Measurements from ENCODE around the gene ARL6.

DNA sequence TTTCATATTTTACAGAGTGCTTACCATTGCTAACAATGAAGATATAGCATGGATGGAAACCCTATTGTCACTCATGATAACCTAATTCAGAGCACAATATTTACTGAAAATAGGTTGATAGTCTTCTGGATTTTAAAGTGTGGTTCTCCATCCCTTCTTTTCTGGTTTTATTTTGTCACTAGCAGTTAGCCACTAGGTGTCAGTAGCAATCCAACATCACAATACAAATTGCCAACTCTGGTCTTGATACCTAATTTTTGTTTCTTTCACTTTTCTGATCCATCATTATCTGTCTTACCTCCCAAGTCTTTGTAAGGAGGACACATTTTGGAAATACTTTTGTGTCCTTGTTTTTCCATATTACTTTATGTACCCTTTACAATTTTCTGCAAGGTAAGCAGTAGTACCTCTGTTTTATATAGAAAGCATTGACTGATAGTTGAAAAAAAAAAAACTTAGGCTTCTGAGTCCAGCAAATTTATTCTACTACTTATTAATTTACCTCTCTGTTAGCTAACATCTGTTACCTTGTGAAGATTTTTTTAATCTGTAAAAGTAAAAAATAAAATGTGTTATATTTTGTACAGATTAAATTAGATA lies 29.0 kb downstream of the ARL6 start:
- TF ChIP-seq, protein P1, sequence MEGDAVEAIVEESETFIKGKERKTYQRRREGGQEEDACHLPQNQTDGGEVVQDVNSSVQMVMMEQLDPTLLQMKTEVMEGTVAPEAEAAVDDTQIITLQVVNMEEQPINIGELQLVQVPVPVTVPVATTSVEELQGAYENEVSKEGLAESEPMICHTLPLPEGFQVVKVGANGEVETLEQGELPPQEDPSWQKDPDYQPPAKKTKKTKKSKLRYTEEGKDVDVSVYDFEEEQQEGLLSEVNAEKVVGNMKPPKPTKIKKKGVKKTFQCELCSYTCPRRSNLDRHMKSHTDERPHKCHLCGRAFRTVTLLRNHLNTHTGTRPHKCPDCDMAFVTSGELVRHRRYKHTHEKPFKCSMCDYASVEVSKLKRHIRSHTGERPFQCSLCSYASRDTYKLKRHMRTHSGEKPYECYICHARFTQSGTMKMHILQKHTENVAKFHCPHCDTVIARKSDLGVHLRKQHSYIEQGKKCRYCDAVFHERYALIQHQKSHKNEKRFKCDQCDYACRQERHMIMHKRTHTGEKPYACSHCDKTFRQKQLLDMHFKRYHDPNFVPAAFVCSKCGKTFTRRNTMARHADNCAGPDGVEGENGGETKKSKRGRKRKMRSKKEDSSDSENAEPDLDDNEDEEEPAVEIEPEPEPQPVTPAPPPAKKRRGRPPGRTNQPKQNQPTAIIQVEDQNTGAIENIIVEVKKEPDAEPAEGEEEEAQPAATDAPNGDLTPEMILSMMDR (IDR thresholded peaks at IDR 0.05; ENCODE audit: insufficient read depth, low read length, poor library complexity, severe bottlenecking) = peak; percentile 56
- TF ChIP-seq EZH2phosphoT487 (conservative IDR thresholded peaks at IDR 0.05; ENCODE audit: low read length) = no peak

Measured in SU-DHL-6 (cell line).